ENCODE data around the gene GBGT1.

DNA sequence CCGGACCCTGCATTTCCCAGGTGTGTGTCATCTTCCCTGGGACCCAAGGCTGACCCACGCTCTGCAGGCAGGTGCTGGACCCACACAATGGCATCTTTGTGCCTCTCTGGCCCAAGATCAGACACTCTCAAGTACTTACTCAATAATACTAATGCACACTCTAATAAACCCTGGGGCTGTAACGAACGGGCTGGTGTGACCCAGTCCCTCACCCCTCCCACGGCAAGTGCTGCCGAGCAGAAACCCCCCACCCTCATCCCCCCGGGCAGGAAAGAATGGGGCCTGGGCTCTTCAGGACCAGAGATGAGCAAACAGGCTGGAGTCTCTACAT lies 46.5 kb upstream of the GBGT1 start:
- no peak for TF ChIP-seq TAF1 (IDR thresholded peaks at IDR 0.05; ENCODE audit: borderline replicate concordance, insufficient read depth, low read length)
- TF ChIP-seq POLR2AphosphoS5 (IDR thresholded peaks at IDR 0.05; ENCODE audit: low read depth, low read length), result no peak
- no peak for TF ChIP-seq FOXP2 (optimal IDR thresholded peaks at IDR 0.05; ENCODE audit: borderline replicate concordance, extremely low read depth, extremely low read length, insufficient read depth)
- TF ChIP-seq SIN3A (IDR thresholded peaks at IDR 0.05; ENCODE audit: borderline replicate concordance, insufficient read depth, low read length), result no peak
- TF ChIP-seq, protein P1, sequence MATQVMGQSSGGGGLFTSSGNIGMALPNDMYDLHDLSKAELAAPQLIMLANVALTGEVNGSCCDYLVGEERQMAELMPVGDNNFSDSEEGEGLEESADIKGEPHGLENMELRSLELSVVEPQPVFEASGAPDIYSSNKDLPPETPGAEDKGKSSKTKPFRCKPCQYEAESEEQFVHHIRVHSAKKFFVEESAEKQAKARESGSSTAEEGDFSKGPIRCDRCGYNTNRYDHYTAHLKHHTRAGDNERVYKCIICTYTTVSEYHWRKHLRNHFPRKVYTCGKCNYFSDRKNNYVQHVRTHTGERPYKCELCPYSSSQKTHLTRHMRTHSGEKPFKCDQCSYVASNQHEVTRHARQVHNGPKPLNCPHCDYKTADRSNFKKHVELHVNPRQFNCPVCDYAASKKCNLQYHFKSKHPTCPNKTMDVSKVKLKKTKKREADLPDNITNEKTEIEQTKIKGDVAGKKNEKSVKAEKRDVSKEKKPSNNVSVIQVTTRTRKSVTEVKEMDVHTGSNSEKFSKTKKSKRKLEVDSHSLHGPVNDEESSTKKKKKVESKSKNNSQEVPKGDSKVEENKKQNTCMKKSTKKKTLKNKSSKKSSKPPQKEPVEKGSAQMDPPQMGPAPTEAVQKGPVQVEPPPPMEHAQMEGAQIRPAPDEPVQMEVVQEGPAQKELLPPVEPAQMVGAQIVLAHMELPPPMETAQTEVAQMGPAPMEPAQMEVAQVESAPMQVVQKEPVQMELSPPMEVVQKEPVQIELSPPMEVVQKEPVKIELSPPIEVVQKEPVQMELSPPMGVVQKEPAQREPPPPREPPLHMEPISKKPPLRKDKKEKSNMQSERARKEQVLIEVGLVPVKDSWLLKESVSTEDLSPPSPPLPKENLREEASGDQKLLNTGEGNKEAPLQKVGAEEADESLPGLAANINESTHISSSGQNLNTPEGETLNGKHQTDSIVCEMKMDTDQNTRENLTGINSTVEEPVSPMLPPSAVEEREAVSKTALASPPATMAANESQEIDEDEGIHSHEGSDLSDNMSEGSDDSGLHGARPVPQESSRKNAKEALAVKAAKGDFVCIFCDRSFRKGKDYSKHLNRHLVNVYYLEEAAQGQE (IDR thresholded peaks at IDR 0.05; ENCODE audit: insufficient read depth in 1 of 2, low read depth in 2 of 2, low read length in 2 of 2), result no peak
